SK-N-DZ (cell line): Measurements from ENCODE around the gene ANAPC15. TPM values are rescaled to one million over a fixed set of nuclear protein-coding genes. Genes with fewer than 3 reads are reported as not detected.
"Not testable (repeated sequence)": the region's sequence is repeated elsewhere in the genome, so short reads cannot be mapped to it uniquely, and the experiment has no call there.

Experiments
- DNase-seq: peaks from one replicate; pipeline ENCODE4 v3.0.0-alpha.2; 2015; ENCODE audit warnings: low spot score
- polyA plus RNA-seq, 2 experiments: library from polyadenylated mRNA; depleted of rRNA; stranded (reverse); fragments of >200 nt; gene quantifications; 2 replicates each; pipeline ENCODE4 v1.2.3, GENCODE V29; 2014

The ANAPC15 gene
- 67.5 and 75.5 TPM in 2 replicates for polyA plus RNA-seq (2014; cell fraction: cytosol; rRNA removed)
- polyA plus RNA-seq (2014; cell fraction: nucleus; rRNA removed): 33.2 and 41.3 TPM in 2 replicates

DNA sequence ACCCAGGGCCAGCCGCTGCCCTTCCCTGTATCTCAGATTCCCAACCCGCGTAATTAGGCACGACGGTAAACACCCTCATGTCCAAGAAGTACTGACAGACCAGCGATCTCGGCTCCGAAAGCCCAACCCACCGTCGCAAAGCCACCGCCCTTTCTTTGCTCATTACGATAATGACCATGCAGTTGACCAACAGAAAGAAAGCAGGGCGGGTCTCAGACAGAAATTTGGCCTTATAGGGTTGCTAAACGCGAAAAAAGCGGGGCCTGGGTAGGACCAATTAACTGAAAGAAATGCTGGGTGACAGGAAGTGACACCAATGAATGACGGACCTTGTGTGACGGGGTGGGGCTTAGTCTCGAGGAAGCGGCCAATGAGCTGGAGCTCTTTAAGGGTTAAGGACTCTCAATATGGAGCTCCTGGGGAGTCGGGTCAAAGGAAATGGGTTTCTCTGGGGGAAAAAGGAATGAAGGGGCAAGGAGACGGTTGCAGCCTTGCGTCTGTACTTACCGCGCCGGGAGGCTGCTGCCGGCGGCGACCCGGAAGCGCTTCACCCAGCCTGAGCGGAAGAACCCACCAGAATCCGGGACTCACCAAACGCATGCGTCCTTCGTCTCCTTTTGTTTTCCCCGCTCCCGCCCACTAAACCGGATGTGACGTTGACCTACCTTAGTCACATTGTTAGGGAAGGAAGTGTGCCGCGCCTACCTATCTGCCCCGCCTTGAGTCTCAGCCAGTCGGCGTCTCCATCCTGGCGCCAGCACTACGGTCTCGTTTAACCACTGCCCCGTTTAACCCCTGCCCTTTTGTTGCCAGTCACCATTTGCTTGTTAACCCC is at the start of gene ANAPC15:
ANAPC15 (minus strand) TSS at position 553 of the 835 bp plus-strand sequence. CDS start 1,419 bp downstream, outside the sequence.
- DNase-seq: peak; percentile 100

DNA sequence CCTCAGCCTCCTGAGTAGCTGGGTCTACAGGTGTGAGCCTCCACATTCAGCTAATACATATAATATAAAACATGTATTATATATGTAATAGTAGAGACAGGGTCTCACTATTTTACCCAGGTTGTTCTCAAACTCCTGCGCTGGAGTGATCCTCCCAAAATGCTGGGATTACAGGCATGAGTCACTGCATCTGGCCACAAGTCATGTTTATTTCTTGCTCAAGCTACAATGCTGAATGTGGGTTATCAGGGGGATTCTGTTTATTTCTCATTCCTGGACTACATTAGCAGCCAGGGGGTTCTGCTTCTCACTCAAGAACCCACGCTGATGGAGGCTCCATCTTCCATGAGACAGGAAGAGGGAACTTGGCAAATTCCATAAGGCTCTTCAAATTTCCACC is 47.8 kb upstream of the ANAPC15 start:
- DNase-seq: no peak

DNA sequence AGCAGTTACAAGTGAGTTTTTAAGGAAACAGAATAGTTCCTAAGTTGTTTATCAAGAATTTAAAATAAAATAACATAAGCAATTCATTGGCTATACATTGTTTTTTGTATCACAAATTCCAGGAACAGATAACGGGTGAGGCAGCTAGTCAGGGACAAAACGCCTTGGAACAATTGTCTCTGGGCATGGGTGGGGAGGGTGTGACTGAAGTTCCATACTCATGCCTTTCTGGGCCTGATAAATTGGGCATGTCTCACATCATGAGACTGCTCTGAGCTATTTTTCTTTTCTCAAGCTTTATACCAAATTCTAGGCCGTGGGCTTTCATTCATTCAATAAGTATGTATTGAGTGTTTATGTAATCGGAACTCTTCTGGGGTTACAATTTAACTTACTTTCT is 44.6 kb upstream of the ANAPC15 start:
- no peak for DNase-seq

DNA sequence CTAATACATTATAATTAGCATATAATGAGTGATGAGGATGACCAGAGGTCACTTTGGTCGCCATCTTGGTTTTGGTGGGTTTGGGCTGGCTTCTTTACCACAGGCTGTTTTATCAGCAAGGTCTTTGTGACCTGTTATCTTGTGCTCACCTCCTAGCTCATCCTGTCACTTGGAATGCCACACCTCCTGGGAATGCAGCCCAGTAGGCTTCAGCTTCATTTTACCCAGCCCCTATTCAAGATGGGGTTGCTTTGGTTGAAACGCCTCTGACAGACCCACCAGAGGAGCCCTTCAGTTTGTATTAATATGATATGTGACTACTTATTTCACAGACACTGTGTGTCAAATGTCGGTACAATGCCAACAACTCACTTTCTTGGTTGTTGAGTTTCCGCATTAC is 43.3 kb upstream of the ANAPC15 start:
- no peak for DNase-seq

DNA sequence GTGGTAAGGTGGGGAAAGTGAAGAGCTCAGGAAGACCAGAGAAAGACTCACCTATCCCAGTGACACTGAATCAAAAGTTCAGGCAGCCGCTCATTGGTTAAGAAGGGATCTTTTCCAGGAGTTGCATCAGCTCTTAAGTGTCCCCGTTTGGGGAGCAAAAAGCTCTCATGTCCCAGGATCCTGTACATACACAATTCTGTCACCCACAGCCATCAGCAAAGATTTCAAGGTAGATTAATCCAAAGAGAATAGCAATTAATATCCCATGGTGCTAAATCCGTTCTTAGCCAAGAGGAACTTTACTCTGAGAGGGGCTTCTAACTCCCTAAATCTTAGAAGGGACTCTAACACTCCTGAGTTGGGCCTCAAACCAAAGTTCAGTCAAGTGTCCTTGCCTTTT is 42.3 kb upstream of the ANAPC15 start:
- DNase-seq: no peak

DNA sequence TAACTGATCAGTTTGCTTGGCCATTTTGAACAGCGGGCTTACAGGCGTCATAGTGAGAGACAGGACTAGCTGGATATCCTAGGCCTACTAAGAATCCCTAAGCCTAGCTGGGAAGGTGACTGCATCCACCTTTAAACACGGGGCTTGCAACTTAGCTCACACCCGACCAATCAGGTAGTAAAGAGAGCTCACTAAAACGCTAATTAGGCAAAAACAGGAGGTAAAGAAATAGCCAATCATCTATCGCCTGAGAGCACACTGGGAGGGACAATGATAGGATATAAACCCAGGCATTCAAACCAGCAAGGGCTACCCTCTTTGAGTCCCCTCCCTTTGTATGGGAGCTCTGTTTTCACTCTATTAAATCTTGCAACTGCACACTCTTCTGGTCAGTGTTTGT is 41.4 kb upstream of the ANAPC15 start:
- peak; percentile 16 for DNase-seq

DNA sequence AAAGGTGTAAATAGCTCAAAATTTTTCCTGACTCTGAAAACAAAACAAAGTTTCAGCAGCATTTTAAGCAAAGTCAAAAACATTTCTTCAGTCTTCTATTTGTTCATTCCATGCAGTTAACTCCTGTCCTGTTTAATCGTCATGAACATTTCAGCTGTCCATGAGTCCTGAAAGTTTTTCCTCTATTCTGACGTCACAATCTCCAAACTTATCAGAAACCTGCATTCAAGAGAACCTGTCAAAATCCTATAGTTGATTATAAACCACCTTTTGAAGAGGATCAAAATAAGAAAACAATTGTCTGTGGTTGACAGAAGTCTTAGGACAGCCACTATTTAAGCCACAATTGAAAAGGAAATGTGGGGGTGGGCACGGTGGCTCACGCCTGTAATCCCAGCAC is 38.4 kb upstream of the ANAPC15 start:
- no peak for DNase-seq

DNA sequence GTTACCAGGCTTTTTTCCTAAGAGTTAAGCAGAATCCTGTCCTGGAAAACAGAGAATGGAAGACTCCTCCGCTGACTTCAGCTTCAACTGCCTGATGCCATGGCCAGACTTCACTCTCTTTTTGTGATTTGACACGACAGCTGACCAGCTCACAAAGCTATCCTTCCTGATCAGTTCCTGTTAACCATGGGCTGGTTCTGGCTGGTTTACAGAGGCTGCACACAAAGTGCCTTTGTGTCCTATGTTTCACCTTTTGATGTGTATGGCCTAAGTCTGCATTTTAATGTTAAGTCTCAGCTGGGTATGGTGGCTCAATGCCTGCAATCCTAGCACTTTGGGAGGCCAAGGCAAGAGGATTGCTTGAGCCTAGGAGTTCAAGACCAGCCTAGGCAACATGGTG is 34.1 kb upstream of the ANAPC15 start:
- no peak for DNase-seq

DNA sequence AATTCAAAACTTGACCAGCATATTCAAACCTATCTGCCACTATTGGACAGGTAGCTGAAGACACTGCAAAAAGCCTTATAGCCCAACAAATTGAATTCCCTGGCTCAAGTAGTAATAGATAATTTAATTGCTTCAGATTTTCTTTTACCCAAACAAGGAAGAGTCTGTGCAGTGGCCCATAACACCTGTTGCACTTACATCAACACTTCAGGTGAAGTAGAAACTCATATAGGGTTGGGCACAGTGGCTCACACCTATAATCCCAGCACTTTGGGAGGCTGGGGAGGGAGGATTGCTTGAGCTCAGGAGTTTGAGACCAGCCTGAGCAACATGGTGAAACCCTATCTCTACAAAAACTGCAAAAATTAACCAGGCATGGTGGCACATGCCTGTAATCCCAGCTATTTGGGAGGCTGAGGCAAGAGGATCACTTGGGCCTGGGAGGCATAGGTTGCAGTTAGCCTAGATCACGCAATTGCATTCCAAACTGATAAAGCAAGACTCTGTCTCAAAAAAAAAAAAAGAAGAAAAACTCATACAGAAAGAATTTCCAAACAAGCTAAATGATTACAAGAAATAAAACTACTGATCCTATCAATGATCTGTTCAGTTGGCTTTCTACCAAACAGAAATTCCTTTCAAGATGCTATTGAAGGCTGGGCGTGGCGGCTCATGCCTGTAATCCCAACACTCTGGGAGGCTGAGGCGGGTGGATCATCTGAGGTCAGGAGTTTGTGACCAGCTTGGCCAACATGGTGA is 32.5 kb upstream of the ANAPC15 start:
- no peak for DNase-seq

DNA sequence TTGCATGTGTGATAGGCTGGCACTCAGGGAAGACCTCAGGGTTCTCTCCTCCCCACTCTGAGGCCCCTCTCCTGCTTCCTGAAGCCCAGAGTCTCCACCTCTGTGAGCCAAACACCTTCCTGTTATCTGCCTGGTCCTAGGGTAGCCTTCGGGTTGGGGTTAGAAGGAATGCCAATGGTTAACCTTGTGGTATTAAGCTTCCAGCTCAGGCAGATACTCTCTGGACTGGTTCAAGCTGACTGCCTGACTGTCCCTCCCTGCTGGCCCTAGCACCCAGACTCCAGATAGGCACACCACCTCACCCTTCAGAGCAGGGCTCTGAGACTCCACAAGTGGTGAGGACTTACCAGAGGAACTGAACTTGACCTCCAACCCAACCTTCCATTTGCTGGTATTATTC is 30.0 kb upstream of the ANAPC15 start:
- not testable (repeated sequence) for DNase-seq

DNA sequence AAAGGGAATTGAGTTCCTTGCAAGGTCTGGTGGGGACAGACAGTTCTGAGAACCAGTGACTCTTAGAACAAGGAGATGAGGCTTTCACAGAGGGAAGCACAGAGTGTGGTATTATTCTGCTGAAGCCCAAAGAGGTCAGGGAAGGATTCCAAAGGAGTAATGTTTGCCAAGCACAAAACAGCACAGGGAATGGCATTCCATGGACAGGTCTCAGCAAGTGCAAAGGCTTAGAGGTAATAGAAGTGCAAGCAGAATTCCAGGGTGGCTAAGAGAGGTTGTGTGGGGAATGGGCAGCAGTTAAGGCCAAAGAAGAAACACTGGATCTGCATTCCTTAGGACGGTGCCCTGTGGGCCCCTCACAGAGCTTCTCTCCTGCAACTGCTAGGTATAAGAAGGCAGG is 29.6 kb upstream of the ANAPC15 start:
- not testable (repeated sequence) for DNase-seq

DNA sequence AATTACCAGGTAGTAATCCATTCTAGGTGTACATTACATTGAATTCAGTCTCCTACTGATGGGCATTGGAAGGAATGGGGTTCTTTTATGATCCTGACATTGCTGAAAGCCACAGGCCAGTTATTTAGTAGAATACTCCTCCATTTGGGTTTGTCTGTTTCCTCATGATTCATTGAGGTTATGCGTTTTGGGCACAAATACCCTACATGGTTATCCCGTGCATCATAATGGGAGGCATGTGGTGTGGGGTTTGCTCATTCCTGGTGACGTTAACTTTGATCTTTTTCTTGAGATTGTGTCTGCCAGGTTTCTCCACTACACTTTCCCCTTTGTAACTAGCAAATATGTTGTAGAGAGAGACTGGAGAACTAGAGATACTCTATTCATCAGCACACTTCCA is 28.6 kb upstream of the ANAPC15 start:
- no peak for DNase-seq

DNA sequence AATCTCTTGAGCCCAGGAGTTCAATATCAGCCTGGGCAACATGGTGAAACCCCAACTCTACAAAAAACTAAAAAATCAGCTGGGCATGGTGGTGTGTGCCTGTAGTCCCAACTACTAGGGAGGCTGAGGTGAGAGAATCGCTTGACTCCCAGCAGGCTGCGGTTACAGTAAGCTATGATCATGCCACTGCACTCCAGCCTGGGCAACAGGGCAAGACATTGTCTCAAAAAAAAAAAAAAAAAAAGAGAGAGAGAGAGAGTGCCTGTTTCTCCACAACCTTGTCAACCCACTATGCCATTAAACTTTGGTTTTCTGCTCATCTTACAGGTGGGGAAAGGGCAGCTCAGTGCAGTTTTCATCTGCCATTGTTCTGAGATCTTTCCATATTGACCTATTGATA is 28.2 kb upstream of the ANAPC15 start:
- no peak for DNase-seq

DNA sequence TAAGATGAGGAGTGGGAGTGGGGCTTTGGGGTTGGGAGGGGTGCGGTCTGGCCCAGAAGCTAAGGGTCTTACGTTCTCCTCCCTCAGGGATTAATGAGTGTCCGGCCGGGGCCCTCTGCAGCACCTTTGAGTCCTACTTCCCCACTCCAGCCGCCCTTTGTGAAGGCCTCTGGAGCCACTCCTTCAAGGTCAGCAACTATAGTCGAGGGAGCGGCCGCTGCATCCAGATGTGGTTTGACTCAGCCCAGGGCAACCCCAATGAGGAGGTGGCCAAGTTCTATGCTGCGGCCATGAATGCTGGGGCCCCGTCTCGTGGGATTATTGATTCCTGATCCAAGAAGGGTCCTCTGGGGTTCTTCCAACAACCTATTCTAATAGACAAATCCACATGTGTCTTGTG is 27.0 kb upstream of the ANAPC15 start:
- DNase-seq: no peak

DNA sequence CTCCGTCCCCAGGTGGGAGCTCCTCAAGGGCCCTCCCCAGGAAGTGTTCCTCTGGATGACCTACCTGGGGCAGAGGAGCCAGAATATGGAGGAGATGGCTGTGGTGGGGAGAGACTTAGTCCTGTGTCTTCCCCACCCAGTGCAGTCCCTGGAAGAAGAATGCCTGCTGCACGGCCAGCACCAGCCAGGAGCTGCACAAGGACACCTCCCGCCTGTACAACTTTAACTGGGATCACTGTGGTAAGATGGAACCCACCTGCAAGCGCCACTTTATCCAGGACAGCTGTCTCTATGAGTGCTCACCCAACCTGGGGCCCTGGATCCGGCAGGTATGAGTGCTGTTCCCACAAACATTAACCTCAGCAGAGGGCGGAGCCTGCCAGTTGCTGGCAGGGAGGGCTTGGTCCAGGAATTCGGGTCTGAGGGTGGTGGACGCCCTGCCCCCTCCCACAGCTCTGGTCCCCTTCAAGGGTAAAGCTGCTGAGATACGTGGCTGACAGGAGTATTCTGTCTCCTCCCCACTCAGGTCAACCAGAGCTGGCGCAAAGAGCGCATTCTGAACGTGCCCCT is 26.4 kb upstream of the ANAPC15 start:
- DNase-seq: no peak

DNA sequence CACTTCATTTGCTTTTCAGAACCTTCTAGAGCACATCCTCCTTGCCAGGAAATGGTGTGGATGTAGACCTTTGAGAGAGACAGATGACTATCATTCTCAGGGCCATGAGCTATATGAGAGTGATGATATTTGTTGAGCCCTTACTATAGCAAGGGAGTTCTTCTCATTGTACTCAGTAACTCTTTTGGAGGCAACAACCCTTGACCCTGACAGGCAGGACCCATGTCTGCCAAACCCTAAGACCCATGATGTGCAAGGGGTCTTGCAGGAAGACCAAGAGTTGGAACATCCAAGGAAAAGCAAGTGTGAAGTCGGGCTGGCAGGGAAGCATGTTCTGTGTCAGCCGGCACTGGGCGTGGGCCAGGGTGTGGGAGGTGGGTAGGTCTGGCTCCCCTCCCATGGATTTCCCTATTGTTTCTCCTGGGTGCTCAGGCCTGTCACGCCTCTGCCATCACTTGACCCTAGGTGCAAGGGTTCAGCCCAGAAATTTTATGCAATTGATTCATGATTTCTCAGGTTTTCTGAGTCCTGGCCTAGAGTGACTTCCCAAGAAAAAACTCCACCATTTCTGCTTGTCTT is 24.3 kb upstream of the ANAPC15 start:
- DNase-seq: no peak

DNA sequence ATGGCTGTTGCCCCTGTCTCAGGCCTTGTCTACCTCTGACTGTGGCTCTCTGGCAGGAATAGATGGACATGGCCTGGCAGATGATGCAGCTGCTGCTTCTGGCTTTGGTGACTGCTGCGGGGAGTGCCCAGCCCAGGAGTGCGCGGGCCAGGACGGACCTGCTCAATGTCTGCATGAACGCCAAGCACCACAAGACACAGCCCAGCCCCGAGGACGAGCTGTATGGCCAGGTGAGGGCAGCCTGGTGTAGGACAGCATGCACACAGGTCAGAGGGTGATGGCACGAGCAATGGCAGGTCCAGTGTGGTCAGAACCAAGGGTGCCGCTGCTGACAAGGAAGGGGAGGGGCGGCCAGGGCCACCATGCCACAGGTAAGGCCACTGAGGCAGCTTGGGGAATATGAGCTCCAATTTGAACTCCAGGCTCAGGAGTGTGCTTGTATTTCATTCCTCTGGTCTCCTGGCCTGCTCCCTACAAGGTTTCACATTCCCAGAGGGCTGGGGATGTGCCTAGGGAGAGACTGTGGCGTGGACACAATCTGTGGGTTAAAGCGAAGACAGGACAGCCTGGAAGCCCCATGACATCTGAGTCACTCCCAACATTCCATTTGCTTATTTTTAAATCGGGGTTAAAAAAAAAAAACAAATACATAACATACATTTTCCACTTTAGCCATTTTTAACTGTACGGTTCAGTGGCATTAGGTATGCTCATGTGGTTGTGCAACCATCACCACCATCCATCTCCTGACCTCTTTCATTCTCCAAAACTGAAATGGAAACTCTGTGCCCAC is 23.6 kb upstream of the ANAPC15 start:
- DNase-seq: no peak

DNA sequence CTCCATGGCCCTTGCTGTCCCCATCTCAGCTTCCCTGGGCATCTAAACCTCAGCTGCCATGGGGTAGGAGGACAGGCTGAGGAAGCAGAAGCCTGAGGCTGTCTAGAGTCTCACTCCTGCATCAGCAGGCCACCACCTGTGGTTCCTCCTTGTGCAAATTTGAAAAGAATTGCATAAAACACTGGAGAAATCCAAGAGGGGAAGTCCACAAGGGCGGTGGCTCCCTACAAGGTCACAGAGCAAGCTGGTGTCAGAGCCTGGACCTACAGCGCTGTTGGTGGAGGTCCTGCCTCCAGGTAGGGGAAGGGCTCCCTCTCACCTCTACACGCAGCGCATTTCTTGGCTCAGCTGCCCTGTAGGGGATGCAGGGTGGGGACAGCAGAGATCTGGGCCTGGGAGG is 23.0 kb upstream of the ANAPC15 start, which contains the start of gene FOLR3:
FOLR3 (plus strand) TSS at position 253 of the 400 bp plus-strand sequence. CDS start 228 bp downstream, outside the sequence.
- not testable (repeated sequence) for DNase-seq

DNA sequence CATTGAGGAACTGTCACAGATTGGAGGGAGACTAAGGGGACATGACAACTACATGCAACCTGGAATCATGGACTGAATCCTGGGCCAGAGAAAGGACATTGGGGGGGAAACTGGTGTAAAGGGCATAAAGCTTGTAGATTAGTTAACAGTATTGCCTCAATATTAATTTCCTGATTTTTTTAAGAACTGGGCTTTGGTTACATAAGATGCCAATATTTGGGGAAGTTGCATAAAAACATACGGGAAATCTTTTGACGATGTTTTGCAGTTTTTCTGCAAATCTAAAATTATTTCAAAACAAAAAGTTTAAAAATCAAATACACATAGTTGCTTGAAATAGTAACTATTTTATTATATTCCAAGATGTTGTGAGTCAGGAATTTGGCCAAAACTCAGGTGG is 20.2 kb upstream of the ANAPC15 start:
- DNase-seq: no peak

DNA sequence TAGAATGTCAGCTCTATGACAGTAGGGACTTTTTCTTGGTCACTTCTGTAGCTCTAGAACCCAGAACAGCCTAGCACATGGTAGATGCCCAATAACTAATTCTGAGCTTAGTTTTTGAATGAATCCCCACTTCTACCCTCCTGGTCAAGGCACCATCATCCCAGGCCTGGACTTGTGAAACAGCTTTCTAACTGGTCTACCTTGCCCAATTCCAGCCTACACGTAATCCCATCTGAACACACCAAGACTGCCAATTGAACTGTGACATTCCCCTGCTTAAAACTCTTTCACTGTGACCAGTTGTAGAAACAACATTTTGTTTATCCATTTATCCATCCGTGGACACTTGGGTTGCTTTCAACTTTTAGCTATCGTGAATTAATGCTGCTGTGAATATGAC is 16.9 kb upstream of the ANAPC15 start:
- DNase-seq: no peak

DNA sequence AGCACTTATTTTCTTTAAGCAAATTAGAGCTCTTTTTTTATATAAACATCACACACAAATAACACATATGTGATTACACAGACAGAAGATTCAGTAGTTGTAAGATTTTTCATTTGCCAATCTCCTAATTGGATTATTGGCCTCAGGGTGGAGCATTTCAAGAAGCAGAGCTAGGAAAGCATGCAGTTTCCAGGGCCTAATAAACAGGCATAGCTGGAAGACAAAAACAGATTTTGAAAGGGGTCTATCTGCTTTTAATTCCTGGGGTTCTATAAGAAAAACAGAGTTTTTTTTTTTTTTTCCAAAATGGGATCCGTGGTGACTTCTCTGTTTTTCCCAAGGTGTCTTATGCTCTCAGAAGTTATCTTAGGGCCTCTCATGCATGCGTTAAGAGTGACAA is 15.4 kb upstream of the ANAPC15 start:
- DNase-seq: no peak
